ENCODE measurements around the gene MRPS27. TPM values are rescaled to one million over a fixed set of nuclear protein-coding genes. Genes with fewer than 3 reads are reported as not detected.

Gene MRPS27
- total and polyA plus RNA-seq, 4 donors = 17.6 to 38.7 (median 34.9) TPM

- TF ChIP-seq CTCF (IDR thresholded peaks at IDR 0.05; ENCODE audit: low read depth, low read length, missing input control) (no peak), ZBTB33 (IDR thresholded peaks at IDR 0.05) (no peak)
These were observed 46.5 kb downstream of the MRPS27 start (continued) for GRCh38 chr5:72273547-72273946.

GRCh38 chr5:72272398-72272797, 47.6 kb downstream of the MRPS27 start:
- DNase-seq (ENCODE audit: low spot score) = no peak
- peaks cover 0 to 4% (median 0%) of the 10 kb centered on the region in 4 donors for H3K4me1 ChIP-seq (ENCODE audit: control insufficient read depth in 4 of 4, insufficient read depth in 4 of 4, low read length in 3 of 4)
- H3K9me3 ChIP-seq (ENCODE audit: control insufficient read depth in 4 of 4, low read length in 3 of 4) = no peaks in the 10 kb centered on the region
- H3K4me3 ChIP-seq (ENCODE audit: low read depth in 1 of 3, low read length in 3 of 3) = no peak overlapping the region
- TF ChIP-seq NR2F2 (IDR thresholded peaks at IDR 0.05) (peak; percentile 63), ATF3 (IDR thresholded peaks at IDR 0.05) (no peak)
- H3K27ac ChIP-seq (ENCODE audit: low read depth in 1 of 2, low read length in 2 of 2) = no peak overlapping the region
- 81% methylated on average over 4 of the region's 4 CpGs for WGBS
- no peak overlapping the region for H3K9ac ChIP-seq (ENCODE audit: low read depth in 1 of 2, low read length in 2 of 2)
- no peaks in the 10 kb centered on the region for H3K27me3 ChIP-seq (ENCODE audit: control insufficient read depth in 4 of 4, insufficient read depth in 4 of 4, low read length in 3 of 4)
- H3K36me3 ChIP-seq (ENCODE audit: control insufficient read depth in 4 of 4, insufficient read depth in 3 of 4, low read depth in 1 of 4, low read length in 3 of 4) = no peaks in the 10 kb centered on the region

- no peak for DNase-seq (ENCODE audit: low spot score)
- WGBS = 85% methylated on average over 3 of the region's 3 CpGs
- Histone ChIP-seq H3K27ac (ENCODE audit: low read depth in 1 of 2, low read length in 2 of 2) (no peak overlapping the region), H3K4me1 (ENCODE audit: control insufficient read depth in 4 of 4, insufficient read depth in 4 of 4, low read length in 3 of 4) (peaks cover 0 to 4% (median 0%) of the 10 kb centered on the region in 4 donors), H3K36me3 (ENCODE audit: control insufficient read depth in 4 of 4, insufficient read depth in 3 of 4, low read depth in 1 of 4, low read length in 3 of 4) (no peaks in the 10 kb centered on the region), H3K9me3 (ENCODE audit: control insufficient read depth in 4 of 4, low read length in 3 of 4) (no peaks in the 10 kb centered on the region), H3K4me3 (ENCODE audit: low read depth in 1 of 3, low read length in 3 of 3) (no peak overlapping the region), H3K27me3 (ENCODE audit: control insufficient read depth in 4 of 4, insufficient read depth in 4 of 4, low read length in 3 of 4) (no peaks in the 10 kb centered on the region), H3K9ac (ENCODE audit: low read depth in 1 of 2, low read length in 2 of 2) (no peak overlapping the region)
- TF ChIP-seq ZBTB33 (IDR thresholded peaks at IDR 0.05) (no peak), YY1 (IDR thresholded peaks at IDR 0.05) (no peak), REST (IDR thresholded peaks at IDR 0.05) (no peak), JUND (IDR thresholded peaks at IDR 0.05) (no peak), FOXA1 (IDR thresholded peaks at IDR 0.05) (no peak), CTCF (IDR thresholded peaks at IDR 0.05; ENCODE audit: low read depth, low read length, missing input control) (no peak), SP1 (IDR thresholded peaks at IDR 0.05) (no peak), HNF4A (conservative IDR thresholded peaks at IDR 0.05) (no peak), RAD21 (IDR thresholded peaks at IDR 0.05) (no peak), HNF4G (IDR thresholded peaks at IDR 0.05) (no peak)
These were observed 48.3 kb downstream of the MRPS27 start for GRCh38 chr5:72271702-72272101.

Measured in liver (tissue), 9 donors.